H9 (cell line): ENCODE results near the gene GBP6. TPM values are rescaled to one million over a fixed set of nuclear protein-coding genes. Genes with fewer than 3 reads are reported as not detected.

Source experiments
- DNase-seq: peaks from one replicate; pipeline ENCODE4 v3.0.0-alpha.2; 2017
- H2AFZ ChIP-seq: one replicate; pipeline ENCODE4 v1.6.1; 2013; ENCODE audit warnings: mild to moderate bottlenecking, low read length, control low read depth, moderate library complexity
- H2AK5ac ChIP-seq: 2 replicates; pipeline ENCODE4 v1.6.1; 2013; ENCODE audit warnings: low read length, control low read depth, mixed read lengths; ENCODE audit not compliant: insufficient read length
- H2BK120ac ChIP-seq: one replicate; pipeline ENCODE4 v1.6.1; 2013; ENCODE audit warnings: low read depth, mild to moderate bottlenecking, low read length, control low read depth, inconsistent platforms; ENCODE audit not compliant: poor library complexity, severe bottlenecking
- H2BK12ac ChIP-seq: 2 replicates; pipeline ENCODE4 v1.6.1; 2013; ENCODE audit warnings: low read length, control low read depth, mixed read lengths, low read depth; ENCODE audit not compliant: insufficient read length
- H2BK15ac ChIP-seq: 2 replicates; pipeline ENCODE4 v1.6.1; 2013; ENCODE audit warnings: low read depth, low read length, control low read depth
- H2BK20ac ChIP-seq: one replicate; pipeline ENCODE4 v1.6.1; 2013; ENCODE audit warnings: low read depth, mild to moderate bottlenecking, low read length, control low read depth, inconsistent platforms; ENCODE audit not compliant: poor library complexity, severe bottlenecking
- H2BK5ac ChIP-seq: 2 replicates; pipeline ENCODE4 v1.6.1; 2013; ENCODE audit warnings: low read length, control low read depth, mixed read lengths; ENCODE audit not compliant: insufficient read length
- H3K14ac ChIP-seq: 2 replicates; pipeline ENCODE4 v1.6.1; 2013; ENCODE audit warnings: low read length, control low read depth; ENCODE audit not compliant: insufficient read depth
- H3K18ac ChIP-seq: 2 replicates; pipeline ENCODE4 v1.6.1; 2013; ENCODE audit warnings: low read depth, mild to moderate bottlenecking, mixed read lengths, low read length, control low read depth; ENCODE audit not compliant: insufficient read length
- H3K23ac ChIP-seq: 2 replicates; pipeline ENCODE4 v1.6.1; 2013; ENCODE audit warnings: low read length, control low read depth, mixed read lengths, low read depth; ENCODE audit not compliant: insufficient read length
- H3K23me2 ChIP-seq: 2 replicates; pipeline ENCODE4 v1.6.1; 2013; ENCODE audit warnings: low read depth, mild to moderate bottlenecking, mixed read lengths, low read length, control low read depth; ENCODE audit not compliant: insufficient read length, poor library complexity, severe bottlenecking
- H3K27ac ChIP-seq: 2 replicates; pipeline ENCODE4 v1.5.1; 2013; ENCODE audit warnings: low read length, control low read depth, mixed read lengths, low read depth; ENCODE audit not compliant: insufficient read length
- H3K27me3 ChIP-seq: 2 replicates; pipeline ENCODE4 v1.6.1; 2013; ENCODE audit warnings: low read length, control low read depth, inconsistent platforms; ENCODE audit not compliant: insufficient read depth
- H3K4ac ChIP-seq: 2 replicates; pipeline ENCODE4 v1.6.1; 2013; ENCODE audit warnings: low read depth, mild to moderate bottlenecking, control low read depth, inconsistent platforms, low read length, moderate library complexity
- H3K4me1 ChIP-seq: 2 replicates; pipeline ENCODE4 v1.6.1; 2013; ENCODE audit warnings: low read length, control low read depth, inconsistent platforms; ENCODE audit not compliant: insufficient read depth
- H3K4me2 ChIP-seq: 2 replicates; pipeline ENCODE4 v1.6.1; 2013; ENCODE audit warnings: low read length, control low read depth, mixed read lengths; ENCODE audit not compliant: insufficient read length, insufficient read depth
- H3K56ac ChIP-seq: 2 replicates; pipeline ENCODE4 v1.6.1; 2013; ENCODE audit warnings: low read depth, mild to moderate bottlenecking, mixed read lengths, low read length, control low read depth; ENCODE audit not compliant: insufficient read length
- H3K79me1 ChIP-seq: 2 replicates; pipeline ENCODE4 v1.6.1; 2013; ENCODE audit warnings: low read depth, mild to moderate bottlenecking, moderate library complexity, low read length, control low read depth, inconsistent platforms; ENCODE audit not compliant: insufficient read depth, poor library complexity, severe bottlenecking
- H3K79me2 ChIP-seq: 2 replicates; pipeline ENCODE4 v1.6.1; 2013; ENCODE audit warnings: low read length, control low read depth, inconsistent platforms; ENCODE audit not compliant: insufficient read depth
- H3K9ac ChIP-seq: 2 replicates; pipeline ENCODE4 v1.6.1; 2013; ENCODE audit warnings: low read length, control low read depth, mixed read lengths; ENCODE audit not compliant: insufficient read length; ENCODE audit errors: extremely low read depth
- H3K9me3 ChIP-seq: one replicate; pipeline ENCODE4 v1.6.1; 2013; ENCODE audit warnings: low read depth, low read length, inconsistent platforms; ENCODE audit not compliant: control insufficient read depth
- H3T11ph ChIP-seq: one replicate; pipeline ENCODE4 v1.6.1; 2013; ENCODE audit warnings: mild to moderate bottlenecking, low read length, control low read depth, inconsistent platforms
- H4K20me1 ChIP-seq: one replicate; pipeline ENCODE4 v1.6.1; 2013; ENCODE audit not compliant: control insufficient read depth, insufficient read length, insufficient read depth
- H4K5ac ChIP-seq: 2 replicates; pipeline ENCODE4 v1.6.1; 2013; ENCODE audit warnings: low read depth, mild to moderate bottlenecking, mixed read lengths, low read length, control low read depth; ENCODE audit not compliant: insufficient read length
- H4K8ac ChIP-seq: replicated peaks from 2 replicates; pipeline ENCODE4 v1.6.1; 2013; ENCODE audit warnings: low read length, control low read depth, mixed read lengths, low read depth; ENCODE audit not compliant: insufficient read length
- H4K91ac ChIP-seq: 2 replicates; pipeline ENCODE4 v1.6.1; 2013; ENCODE audit warnings: low read depth, mild to moderate bottlenecking, moderate library complexity, mixed read lengths, low read length, control low read depth; ENCODE audit not compliant: insufficient read length
- H3K27ac Mint-ChIP-seq, 3 experiments: 2 replicates in 2 of 3; 3 replicates in 1 of 3; pipeline ENCODE4 v1.8.0; 2020 to 2021; ENCODE audit warnings: mixed read lengths in 3 of 3, mild to moderate bottlenecking in 1 of 3, moderate library complexity in 1 of 3
- H3K27me3 Mint-ChIP-seq: 2 replicates; pipeline ENCODE4 v1.8.0; 2021; ENCODE audit warnings: low read depth, mild to moderate bottlenecking, moderate library complexity, mixed read lengths
- H3K36me3 Mint-ChIP-seq, 3 experiments: 2 replicates in 2 of 3; 3 replicates in 1 of 3; pipeline ENCODE4 v1.8.0; 2020 to 2021; ENCODE audit warnings: low read depth in 3 of 3, mixed read lengths in 3 of 3; ENCODE audit not compliant: insufficient read depth in 1 of 3
- H3K4me1 Mint-ChIP-seq, 2 experiments: 2 replicates each; pipeline ENCODE4 v1.8.0; 2020; ENCODE audit warnings: mixed read lengths in 2 of 2
- H3K4me3 Mint-ChIP-seq, 2 experiments: 2 replicates in 1 of 2; 3 replicates in 1 of 2; pipeline ENCODE4 v1.8.0; 2020 to 2021; ENCODE audit warnings: mild to moderate bottlenecking in 2 of 2, mixed read lengths in 2 of 2, moderate library complexity in 1 of 2
- H3K9me3 Mint-ChIP-seq, 2 experiments: 2 replicates in 1 of 2; 3 replicates in 1 of 2; pipeline ENCODE4 v1.8.0; 2020; ENCODE audit warnings: mild to moderate bottlenecking in 2 of 2, mixed read lengths in 2 of 2, moderate library complexity in 1 of 2
- WGBS: extraction: QIAGEN DNeasy Blood & Tissue Kit; methylation state at CpG from one replicate; pipeline ENCODE4 v1.1.7; 2013; ENCODE audit warnings: missing lambda C conversion rate, low lambda C conversion rate, mixed read lengths; ENCODE audit not compliant: insufficient read length; ENCODE audit errors: extremely low coverage; 5-methylcytosine and 5-hydroxymethylcytosine counted together
- total RNA-seq: library from RNA; stranded (reverse); gene quantifications from 2 replicates; pipeline ENCODE4 v1.2.1, GENCODE V29; 2021
- TF ChIP-seq, protein P1 (sequence below): fragments of 200-600 bp; sonication (generic); conservative IDR thresholded peaks from 3 replicates; pipeline ENCODE4 v1.8.0; 2021; ENCODE audit warnings: antibody characterized with exemption, mild to moderate bottlenecking

GBP6 gene
- total RNA-seq, 1 experiment from 2014 or later: not detected

DNA sequence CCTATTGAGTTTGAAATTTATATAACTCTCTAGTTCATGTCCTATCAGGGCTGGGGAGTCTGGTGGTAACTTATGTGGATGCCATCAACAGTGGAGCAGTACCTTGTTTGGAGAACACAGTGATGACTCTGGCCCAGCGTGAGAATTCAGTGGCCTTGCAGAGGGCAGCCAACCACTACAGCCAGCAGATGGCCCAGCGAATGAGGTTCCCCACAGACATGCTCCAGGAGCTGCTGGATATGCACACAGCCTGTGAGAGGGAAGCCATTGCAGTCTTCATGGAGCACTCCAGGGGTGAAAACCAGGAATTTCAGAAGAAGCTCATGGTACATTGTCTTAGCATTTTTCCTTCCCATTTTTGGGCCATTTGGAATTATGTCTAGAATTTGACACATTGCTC, 32.0 kb upstream of the GBP6 start:
- Histone ChIP-seq H2BK12ac (no peak overlapping the region), H4K91ac (no peak overlapping the region), H3K4me1 (no peaks in the 10 kb centered on the region), H3K56ac (no peak overlapping the region), H2BK20ac (no peak overlapping the region), H3K9me3 (no peaks in the 10 kb centered on the region), H2AFZ (no peak overlapping the region), H4K5ac (no peak overlapping the region), H2BK120ac (no peak overlapping the region), H3K4ac (no peak overlapping the region), H2BK5ac (no peak overlapping the region), H3K18ac (no peak overlapping the region), H3K23me2 (no peaks in the 10 kb centered on the region), H3K27ac (no peak overlapping the region), H4K8ac (no peak overlapping the region), H3K79me2 (no peaks in the 10 kb centered on the region), H3K23ac (no peak overlapping the region), H3K14ac (no peak overlapping the region; the same call in 1 of the 2 replicates), H3K4me2 (no peak overlapping the region), H2AK5ac (no peak overlapping the region), H3K27me3 (no peaks in the 10 kb centered on the region; the same call in 1 of the 2 replicates), H4K20me1 (no peaks in the 10 kb centered on the region), H2BK15ac (no peak overlapping the region), H3K79me1 (no peaks in the 10 kb centered on the region), H3T11ph (no peak overlapping the region), H3K9ac (no peak overlapping the region)
- no peaks in the 10 kb centered on the region for H3K4me1 Mint-ChIP-seq
- H3K36me3 Mint-ChIP-seq: no peaks in the 10 kb centered on the region; a peak in 2 of 7 replicates
- H3K27me3 Mint-ChIP-seq: peaks cover 2% of the 10 kb centered on the region
- WGBS: no CpG with 5 or more reads among the region's 2 CpGs
- H3K9me3 Mint-ChIP-seq: peaks cover 9 to 23% of the 10 kb centered on the region in 2 experiments; a peak in 4 of 5 replicates
- DNase-seq: no peak
- no peak overlapping the region for H3K4me3 Mint-ChIP-seq
- TF ChIP-seq, protein P1, sequence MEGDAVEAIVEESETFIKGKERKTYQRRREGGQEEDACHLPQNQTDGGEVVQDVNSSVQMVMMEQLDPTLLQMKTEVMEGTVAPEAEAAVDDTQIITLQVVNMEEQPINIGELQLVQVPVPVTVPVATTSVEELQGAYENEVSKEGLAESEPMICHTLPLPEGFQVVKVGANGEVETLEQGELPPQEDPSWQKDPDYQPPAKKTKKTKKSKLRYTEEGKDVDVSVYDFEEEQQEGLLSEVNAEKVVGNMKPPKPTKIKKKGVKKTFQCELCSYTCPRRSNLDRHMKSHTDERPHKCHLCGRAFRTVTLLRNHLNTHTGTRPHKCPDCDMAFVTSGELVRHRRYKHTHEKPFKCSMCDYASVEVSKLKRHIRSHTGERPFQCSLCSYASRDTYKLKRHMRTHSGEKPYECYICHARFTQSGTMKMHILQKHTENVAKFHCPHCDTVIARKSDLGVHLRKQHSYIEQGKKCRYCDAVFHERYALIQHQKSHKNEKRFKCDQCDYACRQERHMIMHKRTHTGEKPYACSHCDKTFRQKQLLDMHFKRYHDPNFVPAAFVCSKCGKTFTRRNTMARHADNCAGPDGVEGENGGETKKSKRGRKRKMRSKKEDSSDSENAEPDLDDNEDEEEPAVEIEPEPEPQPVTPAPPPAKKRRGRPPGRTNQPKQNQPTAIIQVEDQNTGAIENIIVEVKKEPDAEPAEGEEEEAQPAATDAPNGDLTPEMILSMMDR: no peak
- H3K27ac Mint-ChIP-seq: no peak overlapping the region
